ENCODE data around the gene TMC1.

The TMC1 gene

GRCh38 chr9:72622186-72622585 lies 100.8 kb downstream of the TMC1 start:
- Histone ChIP-seq H3K36me3 (ENCODE audit: control insufficient read depth, insufficient read depth, low read length) (no peaks in the 10 kb centered on the region), H3K4me3 (ENCODE audit: low read depth, low read length) (no peak overlapping the region)

DNA sequence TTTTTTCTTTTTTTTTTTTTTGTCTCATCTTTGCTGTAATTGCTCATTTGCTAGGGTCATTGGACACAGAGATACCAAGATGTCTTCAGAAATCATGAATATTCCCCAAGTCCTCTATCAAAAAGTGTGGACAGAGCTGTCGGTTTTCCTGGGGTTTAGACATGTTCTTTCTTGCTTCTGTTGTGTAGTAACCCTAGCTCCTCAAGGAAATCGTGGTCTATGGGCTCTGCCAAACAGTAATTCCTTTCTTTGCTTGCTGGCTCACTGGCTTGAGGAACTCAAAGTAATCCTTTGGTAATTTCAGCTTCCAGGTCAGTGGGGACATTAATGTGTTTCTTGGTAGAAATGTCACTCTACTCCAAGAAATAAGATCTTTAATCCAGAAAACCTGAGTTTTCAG lies 101.7 kb downstream of the TMC1 start:
- Histone ChIP-seq H3K4me3 (ENCODE audit: low read depth, low read length) (no peak overlapping the region), H3K4me1 (no peaks in the 10 kb centered on the region), H3K79me2 (no peaks in the 10 kb centered on the region), H3K36me3 (ENCODE audit: control insufficient read depth, insufficient read depth, low read length) (no peaks in the 10 kb centered on the region), H3K4me2 (ENCODE audit: low read length) (no peak overlapping the region), H2AFZ (no peak overlapping the region), H3K9ac (no peak overlapping the region), H3K27me3 (ENCODE audit: control insufficient read depth, insufficient read depth, low read length) (no peaks in the 10 kb centered on the region), H3K9me3 (ENCODE audit: control insufficient read depth, low read length) (no peaks in the 10 kb centered on the region), H3K27ac (no peak overlapping the region)
- TF ChIP-seq CTCF (IDR thresholded peaks at IDR 0.05): no peak

More at GRCh38 chr9:72622186-72622585, 100.8 kb downstream of the TMC1 start:
- H3K79me2 ChIP-seq: no peaks in the 10 kb centered on the region
- no peak overlapping the region for H2AFZ ChIP-seq
- no peaks in the 10 kb centered on the region for H3K4me1 ChIP-seq
- no peak overlapping the region for H3K4me2 ChIP-seq (ENCODE audit: low read length)
- H3K27me3 ChIP-seq (ENCODE audit: control insufficient read depth, insufficient read depth, low read length): no peaks in the 10 kb centered on the region
- H3K9me3 ChIP-seq (ENCODE audit: control insufficient read depth, low read length): no peaks in the 10 kb centered on the region
- H3K9ac ChIP-seq: no peak overlapping the region
- TF ChIP-seq CTCF (IDR thresholded peaks at IDR 0.05): no peak
- H3K27ac ChIP-seq: no peak overlapping the region

DNA sequence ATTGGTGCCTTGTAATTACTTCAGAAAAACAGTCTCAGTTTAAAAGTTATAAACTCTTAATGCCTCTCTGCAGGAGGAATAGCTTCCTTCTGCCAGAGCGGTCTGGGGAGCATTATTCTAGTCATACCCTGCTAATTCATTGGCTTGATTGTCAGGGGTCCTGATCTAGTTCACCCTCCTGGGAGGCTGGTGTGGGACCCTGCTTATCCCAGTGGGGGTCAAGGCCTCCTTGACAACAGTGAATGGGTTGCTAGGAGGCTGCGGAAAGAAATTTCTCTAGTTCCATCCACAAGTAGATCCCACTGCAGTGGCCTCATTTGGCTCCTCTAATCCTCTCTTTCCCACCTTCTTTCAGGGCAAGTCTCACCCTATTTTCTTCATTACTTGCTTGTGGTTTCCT lies 105.7 kb downstream of the TMC1 start:
- Histone ChIP-seq H3K36me3 (ENCODE audit: control insufficient read depth, insufficient read depth, low read length) (no peaks in the 10 kb centered on the region), H3K4me1 (no peaks in the 10 kb centered on the region), H3K4me3 (ENCODE audit: low read depth, low read length) (no peak overlapping the region), H3K27me3 (ENCODE audit: control insufficient read depth, insufficient read depth, low read length) (no peaks in the 10 kb centered on the region), H3K79me2 (no peaks in the 10 kb centered on the region), H3K27ac (no peak overlapping the region), H3K9me3 (ENCODE audit: control insufficient read depth, low read length) (no peaks in the 10 kb centered on the region), H3K9ac (no peak overlapping the region), H3K4me2 (ENCODE audit: low read length) (no peak overlapping the region), H2AFZ (no peak overlapping the region)
- TF ChIP-seq CTCF (IDR thresholded peaks at IDR 0.05): no peak

DNA sequence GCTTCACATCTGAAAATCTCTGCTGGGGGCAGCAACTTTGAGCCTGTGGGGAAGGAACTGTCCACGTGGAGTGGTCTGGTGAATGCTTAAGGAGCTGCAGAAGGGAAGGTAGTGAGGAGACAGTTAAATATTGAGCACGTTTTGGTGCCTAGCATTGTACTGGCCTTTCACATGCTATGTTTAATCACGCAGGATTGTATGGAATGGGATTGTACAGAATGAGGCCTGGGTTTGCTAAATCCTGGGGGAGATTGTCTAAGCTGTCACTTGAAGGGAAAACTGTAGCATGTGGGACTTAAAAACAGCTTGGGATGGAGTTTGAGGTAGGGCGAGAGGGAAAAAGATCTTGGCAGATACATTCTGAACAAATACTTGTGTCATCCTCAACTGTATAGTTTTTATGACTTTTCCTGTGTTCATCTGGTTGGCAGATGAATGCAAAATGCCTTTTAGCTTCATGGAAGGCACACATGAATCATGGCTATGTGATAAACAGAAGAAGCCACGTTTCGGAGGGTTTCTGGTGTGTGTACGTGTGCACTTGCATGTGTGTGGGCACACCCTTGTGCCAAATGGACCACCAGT lies 106.6 kb downstream of the TMC1 start:
- no peak overlapping the region for H3K9ac ChIP-seq
- no peaks in the 10 kb centered on the region for H3K4me1 ChIP-seq
- H3K27me3 ChIP-seq (ENCODE audit: control insufficient read depth, insufficient read depth, low read length): no peaks in the 10 kb centered on the region
- H3K79me2 ChIP-seq: no peaks in the 10 kb centered on the region
- H3K27ac ChIP-seq: no peak overlapping the region
- H3K4me2 ChIP-seq (ENCODE audit: low read length): no peak overlapping the region
- H3K36me3 ChIP-seq (ENCODE audit: control insufficient read depth, insufficient read depth, low read length): no peaks in the 10 kb centered on the region
- H3K9me3 ChIP-seq (ENCODE audit: control insufficient read depth, low read length): no peaks in the 10 kb centered on the region
- no peak overlapping the region for H3K4me3 ChIP-seq (ENCODE audit: low read depth, low read length)
- no peak overlapping the region for H2AFZ ChIP-seq
- TF ChIP-seq CTCF (IDR thresholded peaks at IDR 0.05): no peak

DNA sequence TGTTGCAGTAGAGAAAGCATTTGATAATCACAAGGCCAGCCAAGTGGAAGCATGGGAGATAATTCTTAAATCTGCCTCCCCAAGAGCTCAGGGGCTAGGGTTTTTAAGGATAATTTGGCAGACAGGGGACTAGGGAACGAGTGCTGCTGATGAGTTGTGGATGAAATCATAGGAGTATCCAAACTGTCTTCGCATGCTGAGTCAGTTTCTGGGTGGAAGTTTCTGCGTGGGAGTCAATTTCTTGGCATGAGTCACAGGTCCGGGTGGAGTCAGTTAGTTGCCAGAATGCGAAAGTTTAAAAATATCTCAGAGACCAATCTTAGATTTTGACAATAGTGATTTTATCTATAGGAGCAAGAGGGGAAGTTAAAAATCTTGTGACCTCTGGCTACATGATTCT lies 112.6 kb downstream of the TMC1 start:
- H3K9ac ChIP-seq: no peak overlapping the region
- H3K79me2 ChIP-seq: no peaks in the 10 kb centered on the region
- no peaks in the 10 kb centered on the region for H3K9me3 ChIP-seq (ENCODE audit: control insufficient read depth, low read length)
- H2AFZ ChIP-seq: no peak overlapping the region
- H3K4me2 ChIP-seq (ENCODE audit: low read length): no peak overlapping the region
- no peaks in the 10 kb centered on the region for H3K27me3 ChIP-seq (ENCODE audit: control insufficient read depth, insufficient read depth, low read length)
- no peaks in the 10 kb centered on the region for H3K36me3 ChIP-seq (ENCODE audit: control insufficient read depth, insufficient read depth, low read length)
- TF ChIP-seq CTCF (IDR thresholded peaks at IDR 0.05): no peak
- H3K4me3 ChIP-seq (ENCODE audit: low read depth, low read length): no peak overlapping the region
- no peaks in the 10 kb centered on the region for H3K4me1 ChIP-seq
- no peak overlapping the region for H3K27ac ChIP-seq

All from parathyroid adenoma (tissue), 2 donors.